ENCODE measurements around the gene RAB11B. TPM values are rescaled to one million over a fixed set of nuclear protein-coding genes. Genes with fewer than 3 reads are reported as not detected.

The RAB11B gene
- total and polyA plus RNA-seq, 9 of the 15 experiments (the other 6 are each of a cell fraction or from before 2014, with no cell fraction given) = 0.74 to 71.0 (median 13.8) TPM

- TF ChIP-seq CLOCK (CRISPR knock-in tag; IDR thresholded peaks at IDR 0.05; ENCODE audit: borderline replicate concordance) (no peak), ZFX (CRISPR knock-in tag; IDR thresholded peaks at IDR 0.05) (no peak), ZBTB12 (CRISPR knock-in tag; IDR thresholded peaks at IDR 0.05) (no peak), CTCF (IDR thresholded peaks at IDR 0.05 in 2 of 3, conservative IDR thresholded peaks at IDR 0.05 in 1 of 3; ENCODE audit: insufficient read depth in 2 of 3, low read depth in 1 of 3, low read length in 3 of 3) (no peak), PHF21A (IDR thresholded peaks at IDR 0.05; ENCODE audit: borderline replicate concordance, low read depth) (0 out of 2 replicates have a peak, but pooled peaks have one; percentile 27), ZNF518B (CRISPR knock-in tag; IDR thresholded peaks at IDR 0.05) (no peak), ZNF143 (CRISPR knock-in tag; IDR thresholded peaks at IDR 0.05) (no peak), ZNF239 (CRISPR knock-in tag; IDR thresholded peaks at IDR 0.05) (no peak), ZFP36 (IDR thresholded peaks at IDR 0.05; ENCODE audit: low read depth, low read length, partially characterized antibody) (no peak), PML (IDR thresholded peaks at IDR 0.05; ENCODE audit: low read length) (no peak), TFAP4 (CRISPR knock-in tag; IDR thresholded peaks at IDR 0.05; ENCODE audit: borderline replicate concordance) (peak; percentile 48; the same call in 1 of the 2 replicates), NR2C1 (IDR thresholded peaks at IDR 0.05) (no peak), NR2C1 (tag; IDR thresholded peaks at IDR 0.05) (no peak), SMARCC2 (IDR thresholded peaks at IDR 0.05; ENCODE audit: low read depth) (peak; percentile 58; the same call in 1 of the 2 replicates), ZBTB43 (CRISPR knock-in tag; IDR thresholded peaks at IDR 0.05) (no peak), POU5F1 (IDR thresholded peaks at IDR 0.05; ENCODE audit: borderline replicate concordance, low read depth, low read length, partially characterized antibody) (no peak)
Measured at GRCh38 chr19:8423817-8424223, 33.7 kb downstream of the RAB11B start (continued).

All from K562 (cell line).